NK-92 treated with Interleukin-12 subunit alpha and Interleukin-12 subunit beta, amount 100 ng/mL, for 24 hours (cell line): ENCODE results near the gene RSL24D1.

Source experiments
- DNase-seq: peaks from one replicate; lab custom pipeline; 2025; lab: John Stamatoyannopoulos, UW

RSL24D1 gene

GRCh38 chr15:55196458-55197361, at the start of gene RSL24D1:
RSL24D1 (minus strand) TSS chr15:55196941; CDS start chr15:55196890, 51 bp downstream.
- DNase-seq: peak; percentile 98

GRCh38 chr15:55245059-55245458, 48.3 kb upstream of the RSL24D1 start:
- DNase-seq: no peak

GRCh38 chr15:55241891-55242290, 45.1 kb upstream of the RSL24D1 start:
- DNase-seq: no peak

GRCh38 chr15:55241186-55241585, 44.4 kb upstream of the RSL24D1 start:
- no peak for DNase-seq

- no peak for DNase-seq
Observed at GRCh38 chr15:55240125-55240760, 43.5 kb upstream of the RSL24D1 start.

GRCh38 chr15:55239440-55240124, 42.8 kb upstream of the RSL24D1 start:
- no peak for DNase-seq

- DNase-seq: no peak
Observed at GRCh38 chr15:55238877-55239276, 42.1 kb upstream of the RSL24D1 start.

- DNase-seq: no peak
Observed at GRCh38 chr15:55237219-55238130, 40.7 kb upstream of the RSL24D1 start.

GRCh38 chr15:55235546-55236036, 38.9 kb upstream of the RSL24D1 start:
- no peak for DNase-seq

GRCh38 chr15:55234800-55235104, 38.0 kb upstream of the RSL24D1 start:
- DNase-seq: no peak

GRCh38 chr15:55234104-55234799, 37.5 kb upstream of the RSL24D1 start:
- DNase-seq: no peak

- DNase-seq: no peak
Observed at GRCh38 chr15:55231455-55231854, 34.7 kb upstream of the RSL24D1 start.

- DNase-seq: no peak
Observed at GRCh38 chr15:55230953-55231352, 34.2 kb upstream of the RSL24D1 start.

- no peak for DNase-seq
Observed at GRCh38 chr15:55230051-55230670, 33.4 kb upstream of the RSL24D1 start.

- no peak for DNase-seq
Observed at GRCh38 chr15:55226127-55226526, 29.4 kb upstream of the RSL24D1 start.

GRCh38 chr15:55224892-55225291, 28.2 kb upstream of the RSL24D1 start:
- DNase-seq: no peak

- DNase-seq: no peak
Observed at GRCh38 chr15:55222588-55222987, 25.8 kb upstream of the RSL24D1 start.

GRCh38 chr15:55221090-55222011, 24.6 kb upstream of the RSL24D1 start:
- DNase-seq: peak; percentile 77

GRCh38 chr15:55220606-55221005, 23.9 kb upstream of the RSL24D1 start:
- no peak for DNase-seq
